H9 (cell line): ENCODE data around the gene QSOX2. TPM values are rescaled to one million over a fixed set of nuclear protein-coding genes. Genes with fewer than 3 reads are reported as not detected.

ENCODE experiments used
- DNase-seq: peaks from one replicate; pipeline ENCODE4 v3.0.0-alpha.2; 2017
- H2AFZ ChIP-seq: one replicate; pipeline ENCODE4 v1.6.1; 2013; ENCODE audit warnings: mild to moderate bottlenecking, low read length, control low read depth, moderate library complexity
- H2AK5ac ChIP-seq: 2 replicates; pipeline ENCODE4 v1.6.1; 2013; ENCODE audit warnings: low read length, control low read depth, mixed read lengths; ENCODE audit not compliant: insufficient read length
- H2BK120ac ChIP-seq: one replicate; pipeline ENCODE4 v1.6.1; 2013; ENCODE audit warnings: low read depth, mild to moderate bottlenecking, low read length, control low read depth, inconsistent platforms; ENCODE audit not compliant: poor library complexity, severe bottlenecking
- H2BK12ac ChIP-seq: 2 replicates; pipeline ENCODE4 v1.6.1; 2013; ENCODE audit warnings: low read length, control low read depth, mixed read lengths, low read depth; ENCODE audit not compliant: insufficient read length
- H2BK15ac ChIP-seq: 2 replicates; pipeline ENCODE4 v1.6.1; 2013; ENCODE audit warnings: low read depth, low read length, control low read depth
- H2BK20ac ChIP-seq: one replicate; pipeline ENCODE4 v1.6.1; 2013; ENCODE audit warnings: low read depth, mild to moderate bottlenecking, low read length, control low read depth, inconsistent platforms; ENCODE audit not compliant: poor library complexity, severe bottlenecking
- H2BK5ac ChIP-seq: 2 replicates; pipeline ENCODE4 v1.6.1; 2013; ENCODE audit warnings: low read length, control low read depth, mixed read lengths; ENCODE audit not compliant: insufficient read length
- H3K14ac ChIP-seq: 2 replicates; pipeline ENCODE4 v1.6.1; 2013; ENCODE audit warnings: low read length, control low read depth; ENCODE audit not compliant: insufficient read depth
- H3K18ac ChIP-seq: 2 replicates; pipeline ENCODE4 v1.6.1; 2013; ENCODE audit warnings: low read depth, mild to moderate bottlenecking, mixed read lengths, low read length, control low read depth; ENCODE audit not compliant: insufficient read length
- H3K23ac ChIP-seq: 2 replicates; pipeline ENCODE4 v1.6.1; 2013; ENCODE audit warnings: low read length, control low read depth, mixed read lengths, low read depth; ENCODE audit not compliant: insufficient read length
- H3K23me2 ChIP-seq: 2 replicates; pipeline ENCODE4 v1.6.1; 2013; ENCODE audit warnings: low read depth, mild to moderate bottlenecking, mixed read lengths, low read length, control low read depth; ENCODE audit not compliant: insufficient read length, poor library complexity, severe bottlenecking
- H3K27ac ChIP-seq: 2 replicates; pipeline ENCODE4 v1.5.1; 2013; ENCODE audit warnings: low read length, control low read depth, mixed read lengths, low read depth; ENCODE audit not compliant: insufficient read length
- H3K27me3 ChIP-seq: 2 replicates; pipeline ENCODE4 v1.6.1; 2013; ENCODE audit warnings: low read length, control low read depth, inconsistent platforms; ENCODE audit not compliant: insufficient read depth
- H3K4ac ChIP-seq: 2 replicates; pipeline ENCODE4 v1.6.1; 2013; ENCODE audit warnings: low read depth, mild to moderate bottlenecking, control low read depth, inconsistent platforms, low read length, moderate library complexity
- H3K4me1 ChIP-seq: 2 replicates; pipeline ENCODE4 v1.6.1; 2013; ENCODE audit warnings: low read length, control low read depth, inconsistent platforms; ENCODE audit not compliant: insufficient read depth
- H3K4me2 ChIP-seq: 2 replicates; pipeline ENCODE4 v1.6.1; 2013; ENCODE audit warnings: low read length, control low read depth, mixed read lengths; ENCODE audit not compliant: insufficient read length, insufficient read depth
- H3K56ac ChIP-seq: 2 replicates; pipeline ENCODE4 v1.6.1; 2013; ENCODE audit warnings: low read depth, mild to moderate bottlenecking, mixed read lengths, low read length, control low read depth; ENCODE audit not compliant: insufficient read length
- H3K79me1 ChIP-seq: 2 replicates; pipeline ENCODE4 v1.6.1; 2013; ENCODE audit warnings: low read depth, mild to moderate bottlenecking, moderate library complexity, low read length, control low read depth, inconsistent platforms; ENCODE audit not compliant: insufficient read depth, poor library complexity, severe bottlenecking
- H3K79me2 ChIP-seq: 2 replicates; pipeline ENCODE4 v1.6.1; 2013; ENCODE audit warnings: low read length, control low read depth, inconsistent platforms; ENCODE audit not compliant: insufficient read depth
- H3K9ac ChIP-seq: 2 replicates; pipeline ENCODE4 v1.6.1; 2013; ENCODE audit warnings: low read length, control low read depth, mixed read lengths; ENCODE audit not compliant: insufficient read length; ENCODE audit errors: extremely low read depth
- H3K9me3 ChIP-seq: one replicate; pipeline ENCODE4 v1.6.1; 2013; ENCODE audit warnings: low read depth, low read length, inconsistent platforms; ENCODE audit not compliant: control insufficient read depth
- H3T11ph ChIP-seq: one replicate; pipeline ENCODE4 v1.6.1; 2013; ENCODE audit warnings: mild to moderate bottlenecking, low read length, control low read depth, inconsistent platforms
- H4K20me1 ChIP-seq: one replicate; pipeline ENCODE4 v1.6.1; 2013; ENCODE audit not compliant: control insufficient read depth, insufficient read length, insufficient read depth
- H4K5ac ChIP-seq: 2 replicates; pipeline ENCODE4 v1.6.1; 2013; ENCODE audit warnings: low read depth, mild to moderate bottlenecking, mixed read lengths, low read length, control low read depth; ENCODE audit not compliant: insufficient read length
- H4K8ac ChIP-seq: replicated peaks from 2 replicates; pipeline ENCODE4 v1.6.1; 2013; ENCODE audit warnings: low read length, control low read depth, mixed read lengths, low read depth; ENCODE audit not compliant: insufficient read length
- H4K91ac ChIP-seq: 2 replicates; pipeline ENCODE4 v1.6.1; 2013; ENCODE audit warnings: low read depth, mild to moderate bottlenecking, moderate library complexity, mixed read lengths, low read length, control low read depth; ENCODE audit not compliant: insufficient read length
- H3K27ac Mint-ChIP-seq, 3 experiments: 2 replicates in 2 of 3; 3 replicates in 1 of 3; pipeline ENCODE4 v1.8.0; 2020 to 2021; ENCODE audit warnings: mixed read lengths in 3 of 3, mild to moderate bottlenecking in 1 of 3, moderate library complexity in 1 of 3
- H3K27me3 Mint-ChIP-seq: 2 replicates; pipeline ENCODE4 v1.8.0; 2021; ENCODE audit warnings: low read depth, mild to moderate bottlenecking, moderate library complexity, mixed read lengths
- H3K36me3 Mint-ChIP-seq, 3 experiments: 2 replicates in 2 of 3; 3 replicates in 1 of 3; pipeline ENCODE4 v1.8.0; 2020 to 2021; ENCODE audit warnings: low read depth in 3 of 3, mixed read lengths in 3 of 3; ENCODE audit not compliant: insufficient read depth in 1 of 3
- H3K4me1 Mint-ChIP-seq, 2 experiments: 2 replicates each; pipeline ENCODE4 v1.8.0; 2020; ENCODE audit warnings: mixed read lengths in 2 of 2
- H3K4me3 Mint-ChIP-seq, 2 experiments: 2 replicates in 1 of 2; 3 replicates in 1 of 2; pipeline ENCODE4 v1.8.0; 2020 to 2021; ENCODE audit warnings: mild to moderate bottlenecking in 2 of 2, mixed read lengths in 2 of 2, moderate library complexity in 1 of 2
- H3K9me3 Mint-ChIP-seq, 2 experiments: 2 replicates in 1 of 2; 3 replicates in 1 of 2; pipeline ENCODE4 v1.8.0; 2020; ENCODE audit warnings: mild to moderate bottlenecking in 2 of 2, mixed read lengths in 2 of 2, moderate library complexity in 1 of 2
- CTCF ChIP-seq: fragments of 200-600 bp; sonication (generic); conservative IDR thresholded peaks from 3 replicates; pipeline ENCODE4 v1.8.0; 2021; ENCODE audit warnings: antibody characterized with exemption, mild to moderate bottlenecking
- WGBS: extraction: QIAGEN DNeasy Blood & Tissue Kit; methylation state at CpG from one replicate; pipeline ENCODE4 v1.1.7; 2013; ENCODE audit warnings: missing lambda C conversion rate, low lambda C conversion rate, mixed read lengths; ENCODE audit not compliant: insufficient read length; ENCODE audit errors: extremely low coverage; 5-methylcytosine and 5-hydroxymethylcytosine counted together
- total RNA-seq: library from RNA; stranded (reverse); gene quantifications from 2 replicates; pipeline ENCODE4 v1.2.1, GENCODE V29; 2021

The QSOX2 gene
- total RNA-seq, 1 experiment from 2014 or later: 25.8 TPM

- H3K79me1 ChIP-seq: no peaks in the 10 kb centered on the region
- no peaks in the 10 kb centered on the region for H3K79me2 ChIP-seq
- H3K36me3 Mint-ChIP-seq: peaks cover 16 to 45% (median 19%) of the 10 kb centered on the region in 3 experiments
- no peaks in the 10 kb centered on the region for H3K4me1 ChIP-seq
- H2BK12ac ChIP-seq: no peak overlapping the region
- H3K4me2 ChIP-seq: no peak overlapping the region
- H3K4me3 Mint-ChIP-seq: no peak overlapping the region
- H3K14ac ChIP-seq: no peak overlapping the region; the same call in 1 of the 2 replicates
- H3T11ph ChIP-seq: no peak overlapping the region
- no peaks in the 10 kb centered on the region for H3K27me3 ChIP-seq
- DNase-seq: no peak
- H3K9me3 Mint-ChIP-seq: no peaks in the 10 kb centered on the region
- no peak overlapping the region for H2BK20ac ChIP-seq
- no peak overlapping the region for H2AFZ ChIP-seq
- H3K27ac ChIP-seq: no peak overlapping the region
- no peak overlapping the region for H3K9ac ChIP-seq
- H3K18ac ChIP-seq: no peak overlapping the region
- H2AK5ac ChIP-seq: no peak overlapping the region
- no peak overlapping the region for H3K23ac ChIP-seq
- H4K91ac ChIP-seq: no peak overlapping the region
- no peak overlapping the region for H3K4ac ChIP-seq
- TF ChIP-seq CTCF: no peak
- no peaks in the 10 kb centered on the region for H4K20me1 ChIP-seq
- H3K9me3 ChIP-seq: no peaks in the 10 kb centered on the region
- H4K5ac ChIP-seq: no peak overlapping the region
- H3K27ac Mint-ChIP-seq: peak overlapping the region in 2 of 3 experiments; percentile 13 to 60; a peak in 3 of 7 replicates
- H2BK15ac ChIP-seq: no peak overlapping the region
- H3K23me2 ChIP-seq: no peaks in the 10 kb centered on the region
- WGBS: no CpG with 5 or more reads among the region's 38 CpGs
- H3K4me1 Mint-ChIP-seq: peaks cover 0 to 5% of the 10 kb centered on the region in 2 experiments; a peak in 2 of 4 replicates
- H3K56ac ChIP-seq: no peak overlapping the region
- H3K27me3 Mint-ChIP-seq: no peaks in the 10 kb centered on the region
- no peak overlapping the region for H4K8ac ChIP-seq
- H2BK120ac ChIP-seq: no peak overlapping the region
- H2BK5ac ChIP-seq: no peak overlapping the region
Observed at GRCh38 chr9:136222166-136222905, 23.3 kb downstream of the QSOX2 start.
